ENCODE results near the gene EDA. TPM values are rescaled to one million over a fixed set of nuclear protein-coding genes. Genes with fewer than 3 reads are reported as not detected.

Gene EDA
- total and polyA plus RNA-seq, 2 of the 13 experiments (the other 11 are each of a cell fraction or from before 2014, with no cell fraction given): 8.8 to 11.2 TPM

DNA sequence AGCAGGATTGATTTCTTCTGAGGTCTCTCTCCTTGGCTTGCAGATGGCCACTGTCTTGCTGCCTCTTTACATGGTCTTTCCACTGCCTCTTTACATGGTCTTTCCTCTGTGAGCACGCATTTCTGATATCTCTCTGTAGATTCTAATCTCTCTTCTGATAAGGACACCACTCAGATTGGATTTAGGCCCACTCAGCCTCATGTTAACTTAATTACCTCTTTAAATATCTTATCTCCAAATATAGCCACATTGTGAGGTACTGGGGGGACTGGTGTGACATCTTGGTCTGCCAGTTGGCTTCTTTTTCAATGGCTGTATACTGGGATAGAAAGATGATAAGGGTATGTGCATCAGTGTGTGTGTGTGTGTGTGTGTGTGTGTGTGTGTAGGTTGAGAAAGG, 280.1 kb downstream of the EDA start:
- H3K36me3 ChIP-seq (replicated peaks in 1 of 2; ENCODE audit: control insufficient read depth in 1 of 2, insufficient read depth in 2 of 2, low read length in 2 of 2): no peaks in the 10 kb centered on the region
- H3K4me2 ChIP-seq (ENCODE audit: low read depth, low read length): no peak overlapping the region
- in situ Hi-C loops (cut with HindIII; ENCODE audit: extremely low pct_ligation_motif_present, low pct_unique_long_range_greater_than_20kb) (no loop called here), intact Hi-C loops (cut with micrococcal nuclease; ENCODE audit: unreplicated experiment) (no loop called here)
- FAIRE-seq (no peak), DNase-seq (ENCODE audit: low spot score) (no peak), ATAC-seq (no peak)
- CTCF ChIA-PET (ENCODE audit: low intra/inter-chr PET ratio, low total read pairs): no interaction called here
- no peaks in the 10 kb centered on the region for H3K79me2 ChIP-seq (ENCODE audit: insufficient read depth, low read length)
- no peak overlapping the region for H2AFZ ChIP-seq (ENCODE audit: low read length)
- H3K4me3 ChIP-seq (replicated peaks in 1 of 3; ENCODE audit: insufficient read depth in 1 of 3, low read depth in 2 of 3, low read length in 3 of 3): no peak overlapping the region
- TF ChIP-seq THYN1 (CRISPR knock-in tag; IDR thresholded peaks at IDR 0.05; ENCODE audit: borderline replicate concordance, low read depth) (no peak), TBX2 (CRISPR knock-in tag; IDR thresholded peaks at IDR 0.05; ENCODE audit: borderline replicate concordance) (no peak), PAF1 (CRISPR knock-in tag; IDR thresholded peaks at IDR 0.05) (no peak), GLI4 (CRISPR knock-in tag; IDR thresholded peaks at IDR 0.05; ENCODE audit: borderline replicate concordance) (no peak), CAMTA2 (CRISPR knock-in tag; IDR thresholded peaks at IDR 0.05; ENCODE audit: borderline replicate concordance) (no peak), SMC3 (IDR thresholded peaks at IDR 0.05; ENCODE audit: low read length) (no peak), ATRX (CRISPR knock-in tag; IDR thresholded peaks at IDR 0.05; ENCODE audit: borderline replicate concordance) (no peak), LCORL (IDR thresholded peaks at IDR 0.05) (no peak), LCORL (CRISPR knock-in tag; IDR thresholded peaks at IDR 0.05) (no peak), SPEN (CRISPR knock-in tag; IDR thresholded peaks at IDR 0.05; ENCODE audit: low read depth) (no peak), XRCC5 (optimal IDR thresholded peaks at IDR 0.05; ENCODE audit: low read length) (no peak), NR2F2 (IDR thresholded peaks at IDR 0.05; ENCODE audit: borderline replicate concordance, low read depth) (no peak), BRCA1 (CRISPR knock-in tag; IDR thresholded peaks at IDR 0.05) (no peak)
- TF ChIP-seq, protein P1, sequence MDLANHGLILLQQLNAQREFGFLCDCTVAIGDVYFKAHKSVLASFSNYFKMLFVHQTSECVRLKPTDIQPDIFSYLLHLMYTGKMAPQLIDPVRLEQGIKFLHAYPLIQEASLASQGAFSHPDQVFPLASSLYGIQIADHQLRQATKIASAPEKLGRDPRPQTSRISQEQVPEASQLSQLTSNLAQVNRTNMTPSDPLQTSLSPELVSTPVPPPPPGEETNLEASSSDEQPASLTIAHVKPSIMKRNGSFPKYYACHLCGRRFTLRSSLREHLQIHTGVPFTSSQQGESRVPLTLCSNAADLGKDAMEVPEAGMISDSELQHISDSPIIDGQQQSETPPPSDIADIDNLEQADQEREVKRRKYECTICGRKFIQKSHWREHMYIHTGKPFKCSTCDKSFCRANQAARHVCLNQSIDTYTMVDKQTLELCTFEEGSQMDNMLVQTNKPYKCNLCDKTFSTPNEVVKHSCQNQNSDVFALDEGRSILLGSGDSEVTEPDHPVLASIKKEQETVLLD (CRISPR knock-in tag; IDR thresholded peaks at IDR 0.05; ENCODE audit: low read depth): no peak
- TF ChIP-seq, protein P2, sequence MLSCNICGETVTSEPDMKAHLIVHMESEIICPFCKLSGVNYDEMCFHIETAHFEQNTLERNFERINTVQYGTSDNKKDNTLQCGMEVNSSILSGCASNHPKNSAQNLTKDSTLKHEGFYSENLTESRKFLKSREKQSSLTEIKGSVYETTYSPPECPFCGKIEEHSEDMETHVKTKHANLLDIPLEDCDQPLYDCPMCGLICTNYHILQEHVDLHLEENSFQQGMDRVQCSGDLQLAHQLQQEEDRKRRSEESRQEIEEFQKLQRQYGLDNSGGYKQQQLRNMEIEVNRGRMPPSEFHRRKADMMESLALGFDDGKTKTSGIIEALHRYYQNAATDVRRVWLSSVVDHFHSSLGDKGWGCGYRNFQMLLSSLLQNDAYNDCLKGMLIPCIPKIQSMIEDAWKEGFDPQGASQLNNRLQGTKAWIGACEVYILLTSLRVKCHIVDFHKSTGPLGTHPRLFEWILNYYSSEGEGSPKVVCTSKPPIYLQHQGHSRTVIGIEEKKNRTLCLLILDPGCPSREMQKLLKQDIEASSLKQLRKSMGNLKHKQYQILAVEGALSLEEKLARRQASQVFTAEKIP (CRISPR knock-in tag; IDR thresholded peaks at IDR 0.05; ENCODE audit: borderline replicate concordance): no peak
- TF ChIP-seq, protein P3, sequence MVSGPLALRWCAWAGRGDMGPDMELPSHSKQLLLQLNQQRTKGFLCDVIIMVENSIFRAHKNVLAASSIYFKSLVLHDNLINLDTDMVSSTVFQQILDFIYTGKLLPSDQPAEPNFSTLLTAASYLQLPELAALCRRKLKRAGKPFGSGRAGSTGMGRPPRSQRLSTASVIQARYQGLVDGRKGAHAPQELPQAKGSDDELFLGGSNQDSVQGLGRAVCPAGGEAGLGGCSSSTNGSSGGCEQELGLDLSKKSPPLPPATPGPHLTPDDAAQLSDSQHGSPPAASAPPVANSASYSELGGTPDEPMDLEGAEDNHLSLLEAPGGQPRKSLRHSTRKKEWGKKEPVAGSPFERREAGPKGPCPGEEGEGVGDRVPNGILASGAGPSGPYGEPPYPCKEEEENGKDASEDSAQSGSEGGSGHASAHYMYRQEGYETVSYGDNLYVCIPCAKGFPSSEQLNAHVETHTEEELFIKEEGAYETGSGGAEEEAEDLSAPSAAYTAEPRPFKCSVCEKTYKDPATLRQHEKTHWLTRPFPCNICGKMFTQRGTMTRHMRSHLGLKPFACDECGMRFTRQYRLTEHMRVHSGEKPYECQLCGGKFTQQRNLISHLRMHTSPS (CRISPR knock-in tag; IDR thresholded peaks at IDR 0.05; ENCODE audit: low read depth): no peak
- TF ChIP-seq, protein P4, sequence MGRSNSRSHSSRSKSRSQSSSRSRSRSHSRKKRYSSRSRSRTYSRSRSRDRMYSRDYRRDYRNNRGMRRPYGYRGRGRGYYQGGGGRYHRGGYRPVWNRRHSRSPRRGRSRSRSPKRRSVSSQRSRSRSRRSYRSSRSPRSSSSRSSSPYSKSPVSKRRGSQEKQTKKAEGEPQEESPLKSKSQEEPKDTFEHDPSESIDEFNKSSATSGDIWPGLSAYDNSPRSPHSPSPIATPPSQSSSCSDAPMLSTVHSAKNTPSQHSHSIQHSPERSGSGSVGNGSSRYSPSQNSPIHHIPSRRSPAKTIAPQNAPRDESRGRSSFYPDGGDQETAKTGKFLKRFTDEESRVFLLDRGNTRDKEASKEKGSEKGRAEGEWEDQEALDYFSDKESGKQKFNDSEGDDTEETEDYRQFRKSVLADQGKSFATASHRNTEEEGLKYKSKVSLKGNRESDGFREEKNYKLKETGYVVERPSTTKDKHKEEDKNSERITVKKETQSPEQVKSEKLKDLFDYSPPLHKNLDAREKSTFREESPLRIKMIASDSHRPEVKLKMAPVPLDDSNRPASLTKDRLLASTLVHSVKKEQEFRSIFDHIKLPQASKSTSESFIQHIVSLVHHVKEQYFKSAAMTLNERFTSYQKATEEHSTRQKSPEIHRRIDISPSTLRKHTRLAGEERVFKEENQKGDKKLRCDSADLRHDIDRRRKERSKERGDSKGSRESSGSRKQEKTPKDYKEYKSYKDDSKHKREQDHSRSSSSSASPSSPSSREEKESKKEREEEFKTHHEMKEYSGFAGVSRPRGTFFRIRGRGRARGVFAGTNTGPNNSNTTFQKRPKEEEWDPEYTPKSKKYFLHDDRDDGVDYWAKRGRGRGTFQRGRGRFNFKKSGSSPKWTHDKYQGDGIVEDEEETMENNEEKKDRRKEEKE (IDR thresholded peaks at IDR 0.05): no peak
- TF ChIP-seq, protein P5, sequence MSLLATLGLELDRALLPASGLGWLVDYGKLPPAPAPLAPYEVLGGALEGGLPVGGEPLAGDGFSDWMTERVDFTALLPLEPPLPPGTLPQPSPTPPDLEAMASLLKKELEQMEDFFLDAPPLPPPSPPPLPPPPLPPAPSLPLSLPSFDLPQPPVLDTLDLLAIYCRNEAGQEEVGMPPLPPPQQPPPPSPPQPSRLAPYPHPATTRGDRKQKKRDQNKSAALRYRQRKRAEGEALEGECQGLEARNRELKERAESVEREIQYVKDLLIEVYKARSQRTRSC (CRISPR knock-in tag; IDR thresholded peaks at IDR 0.05; ENCODE audit: low read depth): no peak
- no peaks in the 10 kb centered on the region for H4K20me1 ChIP-seq (ENCODE audit: insufficient read depth, low read length)
- POLR2A ChIA-PET: no interaction called here
- no peak overlapping the region for H3K27ac ChIP-seq (ENCODE audit: extremely low read length, insufficient read depth, low read length)
- WGBS (ENCODE audit: low lambda C conversion rate): 100% methylated on average over 1 of the region's 1 CpG
- no peaks in the 10 kb centered on the region for H3K4me1 ChIP-seq (ENCODE audit: insufficient read depth, low read length)
- BruUV-seq (replicated peaks): no TSS peak
- H3K27me3 ChIP-seq (ENCODE audit: control insufficient read depth in 1 of 2, insufficient read depth in 2 of 2, low read length in 2 of 2): no peaks in the 10 kb centered on the region
- H3K9me3 ChIP-seq (ENCODE audit: low read length): no peaks in the 10 kb centered on the region
- no peak overlapping the region for H3K9ac ChIP-seq (ENCODE audit: insufficient read depth, low read depth, low read length)
